ENCODE data around the gene WDFY2. TPM values are rescaled to one million over a fixed set of nuclear protein-coding genes. Genes with fewer than 3 reads are reported as not detected.
"Not testable (repeated sequence)": the region's sequence is repeated elsewhere in the genome, so short reads cannot be mapped to it uniquely, and the experiment has no call there.

Gene WDFY2
- total RNA-seq, 1 donor: 10.2 TPM

- peak; percentile 76 for DNase-seq (ENCODE audit: low read depth)
- TF ChIP-seq CTCF (IDR thresholded peaks at IDR 0.05; ENCODE audit: insufficient read depth, low read length): no peak
- no peak overlapping the region for H3K4me3 ChIP-seq (ENCODE audit: low read depth, low read length)
These were observed 99.8 kb downstream of the WDFY2 start for GRCh38 chr13:51684076-51684475.

GRCh38 chr13:51687947-51688714 is 103.9 kb downstream of the WDFY2 start:
- no peak overlapping the region for H3K4me3 ChIP-seq (ENCODE audit: low read depth, low read length)
- DNase-seq (ENCODE audit: low read depth): no peak
- TF ChIP-seq CTCF (IDR thresholded peaks at IDR 0.05; ENCODE audit: insufficient read depth, low read length): no peak

- TF ChIP-seq CTCF (IDR thresholded peaks at IDR 0.05; ENCODE audit: insufficient read depth, low read length): no peak
- no peak overlapping the region for H3K4me3 ChIP-seq (ENCODE audit: low read depth, low read length)
- no peak for DNase-seq (ENCODE audit: low read depth)
These were observed 104.8 kb downstream of the WDFY2 start for GRCh38 chr13:51688937-51689662.

GRCh38 chr13:51689663-51689996 is 105.4 kb downstream of the WDFY2 start:
- TF ChIP-seq CTCF (IDR thresholded peaks at IDR 0.05; ENCODE audit: insufficient read depth, low read length): no peak
- H3K4me3 ChIP-seq (ENCODE audit: low read depth, low read length): no peak overlapping the region
- DNase-seq (ENCODE audit: low read depth): no peak

- not testable (repeated sequence) for H3K4me3 ChIP-seq (ENCODE audit: low read depth, low read length); DNase-seq (ENCODE audit: low read depth)
These were observed 111.4 kb downstream of the WDFY2 start for GRCh38 chr13:51695677-51696076.

- H3K4me3 ChIP-seq (ENCODE audit: low read depth, low read length): no peak overlapping the region
- no peak for DNase-seq (ENCODE audit: low read depth)
- no peak for TF ChIP-seq CTCF (IDR thresholded peaks at IDR 0.05; ENCODE audit: insufficient read depth, low read length)
These were observed 112.9 kb downstream of the WDFY2 start for GRCh38 chr13:51697181-51697580.

- no peak for TF ChIP-seq CTCF (IDR thresholded peaks at IDR 0.05; ENCODE audit: insufficient read depth, low read length)
- H3K4me3 ChIP-seq (ENCODE audit: low read depth, low read length): no peak overlapping the region
- DNase-seq (ENCODE audit: low read depth): peak; percentile 25
These were observed 113.6 kb downstream of the WDFY2 start for GRCh38 chr13:51697855-51698254.

Measured in fibroblast of the aortic adventitia (primary cell).